Measurements from ENCODE around the gene GALNTL6. TPM values are rescaled to one million over a fixed set of nuclear protein-coding genes. Genes with fewer than 3 reads are reported as not detected.

Gene GALNTL6
- total RNA-seq, 1 experiment from 2014 or later, result not detected

GRCh38 chr4:172599554-172599953, 786.4 kb downstream of the GALNTL6 start:
- H2BK20ac ChIP-seq (ENCODE audit: low read depth, low read length, poor library complexity, severe bottlenecking), result no peak overlapping the region
- no peaks in the 10 kb centered on the region for H3K27me3 Mint-ChIP-seq (ENCODE audit: low read depth)
- H3K4ac ChIP-seq (ENCODE audit: low read depth, low read length), result no peak overlapping the region
- 0 out of 2 replicates have a peak, but pooled peaks cover 3% of the 10 kb centered on the region for H3K4me1 ChIP-seq (ENCODE audit: insufficient read depth, low read length)
- no peaks in the 10 kb centered on the region for H3K9me3 Mint-ChIP-seq
- H2AFZ ChIP-seq (ENCODE audit: low read length), result no peak overlapping the region
- no peak overlapping the region for H2BK15ac ChIP-seq (ENCODE audit: low read depth, low read length)
- no peak overlapping the region for H3K18ac ChIP-seq (ENCODE audit: insufficient read length, low read depth, low read length)
- H3K27me3 ChIP-seq (ENCODE audit: insufficient read depth, low read length), result no peaks in the 10 kb centered on the region
- H4K20me1 ChIP-seq (ENCODE audit: control insufficient read depth, insufficient read depth, insufficient read length), result no peaks in the 10 kb centered on the region
- no peak overlapping the region for H3K27ac ChIP-seq (ENCODE audit: insufficient read length, low read depth, low read length)
- 0 out of 4 replicates have a peak, but pooled peaks cover 0 to under 1% of the 10 kb centered on the region in 2 experiments for H3K4me1 Mint-ChIP-seq
- H3K23ac ChIP-seq (ENCODE audit: insufficient read length, low read depth, low read length), result no peak overlapping the region
- no peak overlapping the region for H3T11ph ChIP-seq (ENCODE audit: low read length)
- no peak for DNase-seq
- no peaks in the 10 kb centered on the region for H3K79me1 ChIP-seq (ENCODE audit: insufficient read depth, low read depth, low read length, poor library complexity, severe bottlenecking)
- no peak overlapping the region for H2BK120ac ChIP-seq (ENCODE audit: low read depth, low read length, poor library complexity, severe bottlenecking)
- TF ChIP-seq CTCF (conservative IDR thresholded peaks at IDR 0.05), result no peak
- H3K56ac ChIP-seq (ENCODE audit: insufficient read length, low read depth, low read length), result no peak overlapping the region
- no peak overlapping the region for H2AK5ac ChIP-seq (ENCODE audit: insufficient read length, low read length)
- H2BK12ac ChIP-seq (ENCODE audit: insufficient read length, low read depth, low read length), result no peak overlapping the region
- no peak overlapping the region for H3K4me2 ChIP-seq (ENCODE audit: insufficient read depth, insufficient read length, low read length)
- no peaks in the 10 kb centered on the region for H3K23me2 ChIP-seq (ENCODE audit: insufficient read length, low read depth, low read length, poor library complexity, severe bottlenecking)
- H2BK5ac ChIP-seq (ENCODE audit: insufficient read length, low read length), result no peak overlapping the region
- no peak overlapping the region for H4K5ac ChIP-seq (ENCODE audit: insufficient read length, low read depth, low read length)
- H4K91ac ChIP-seq (ENCODE audit: insufficient read length, low read depth, low read length), result no peak overlapping the region
- no peak overlapping the region for H3K14ac ChIP-seq (ENCODE audit: insufficient read depth, low read length)
- no peak overlapping the region for H3K4me3 Mint-ChIP-seq
- H3K36me3 Mint-ChIP-seq (ENCODE audit: insufficient read depth in 1 of 3, low read depth in 3 of 3), result no peaks in the 10 kb centered on the region
- H3K27ac Mint-ChIP-seq, result no peak overlapping the region
- no peak overlapping the region for H4K8ac ChIP-seq (replicated peaks; ENCODE audit: insufficient read length, low read depth, low read length)
- H3K79me2 ChIP-seq (ENCODE audit: insufficient read depth, low read length), result no peaks in the 10 kb centered on the region
- H3K9ac ChIP-seq (ENCODE audit: extremely low read depth, insufficient read length, low read length), result no peak overlapping the region
- WGBS (ENCODE audit: extremely low coverage, insufficient read length, low lambda C conversion rate), result no CpG with 5 or more reads among the region's 4 CpGs
- H3K9me3 ChIP-seq (ENCODE audit: control insufficient read depth, low read depth, low read length), result no peaks in the 10 kb centered on the region
